Keratinocyte (primary cell): ENCODE results near the gene MND1. TPM values are rescaled to one million over a fixed set of nuclear protein-coding genes. Genes with fewer than 3 reads are reported as not detected.

Source experiments
- DNase-seq: peaks from one replicate; pipeline ENCODE4 v3.0.0-alpha.2; 2011; ENCODE audit warnings: low read depth, missing footprints, low spot score
- FAIRE-seq: peaks from 2 replicates; lab custom pipeline; 2011; peaks lifted over from hg19 to GRCh38; lab: Jason Lieb, UNC
- H2AFZ ChIP-seq: 2 replicates; pipeline ENCODE4 v1.6.0; 2012; ENCODE audit warnings: low read length, control low read depth, inconsistent platforms; ENCODE audit not compliant: control insufficient read depth
- H3K27ac ChIP-seq: 2 replicates; pipeline ENCODE4 v1.5.1; 2011; ENCODE audit warnings: low read length; ENCODE audit not compliant: control insufficient read depth, insufficient read depth
- H3K27me3 ChIP-seq: 3 replicates; pipeline ENCODE4 v1.6.0; 2011; ENCODE audit warnings: low read length; ENCODE audit not compliant: control insufficient read depth, insufficient read depth; ENCODE audit errors: extremely low read depth
- H3K36me3 ChIP-seq, 2 experiments: 2 replicates in 1 of 2; 3 replicates in 1 of 2; pipeline ENCODE4 v1.5.1; 2011; ENCODE audit warnings: low read length in 2 of 2, mild to moderate bottlenecking in 1 of 2; ENCODE audit not compliant: control insufficient read depth in 2 of 2, insufficient read depth in 2 of 2; ENCODE audit errors: extremely low read depth in 1 of 2
- H3K4me1 ChIP-seq: 3 replicates; pipeline ENCODE4 v1.5.1; 2011; ENCODE audit warnings: low read length; ENCODE audit not compliant: control insufficient read depth, insufficient read depth; ENCODE audit errors: extremely low read depth
- H3K4me2 ChIP-seq: 3 replicates; pipeline ENCODE4 v1.6.0; 2011; ENCODE audit warnings: low read depth, low read length; ENCODE audit not compliant: control insufficient read depth, insufficient read depth; ENCODE audit errors: extremely low read depth
- H3K4me3 ChIP-seq, 3 experiments: fragments of 200-600 bp in 1 of 3; sonication (generic) in 1 of 3; 2 replicates in 2 of 3; 3 replicates in 1 of 3; pipeline ENCODE4 v1.5.1; 2011 to 2016; ENCODE audit warnings: low read length in 3 of 3, mild to moderate bottlenecking in 3 of 3, control low read depth in 2 of 3, inconsistent platforms in 1 of 3, low read depth in 1 of 3, mixed read lengths in 1 of 3, mixed run types in 1 of 3, moderate library complexity in 1 of 3; ENCODE audit not compliant: control insufficient read depth in 2 of 3, insufficient read depth in 2 of 3; ENCODE audit errors: extremely low read depth in 1 of 3
- H3K79me2 ChIP-seq: 2 replicates; pipeline ENCODE4 v1.6.0; 2012; ENCODE audit warnings: low read length; ENCODE audit not compliant: control insufficient read depth, insufficient read depth
- H3K9ac ChIP-seq: 3 replicates; pipeline ENCODE4 v1.6.0; 2011; ENCODE audit warnings: low read length; ENCODE audit not compliant: control insufficient read depth, insufficient read depth; ENCODE audit errors: extremely low read depth
- H3K9me1 ChIP-seq: 3 replicates; pipeline ENCODE4 v1.6.0; 2011; ENCODE audit warnings: low read length; ENCODE audit not compliant: control insufficient read depth, insufficient read depth; ENCODE audit errors: extremely low read depth
- H3K9me3 ChIP-seq: 2 replicates; pipeline ENCODE4 v1.5.1; 2012; ENCODE audit warnings: low read depth, low read length; ENCODE audit not compliant: control insufficient read depth
- H4K20me1 ChIP-seq: 3 replicates; pipeline ENCODE4 v1.6.0; 2011; ENCODE audit warnings: low read length; ENCODE audit not compliant: control insufficient read depth, insufficient read depth; ENCODE audit errors: extremely low read depth
- CTCF ChIP-seq, 3 experiments: IDR thresholded peaks in 1 of 3; conservative IDR thresholded peaks in 1 of 3; optimal IDR thresholded peaks in 1 of 3; 2 replicates in 2 of 3; 3 replicates in 1 of 3; pipeline versions ENCODE3 to v1.5.1; 2011; ENCODE audit warnings: low read length in 3 of 3, mild to moderate bottlenecking in 3 of 3, moderate library complexity in 2 of 3, control low read depth in 1 of 3, inconsistent platforms in 1 of 3; ENCODE audit not compliant: insufficient read depth in 2 of 3; ENCODE audit errors: extremely low read depth in 1 of 3
- EZH2 ChIP-seq: IDR thresholded peaks from one replicate; pipeline ENCODE4 v1.6.1; 2012; ENCODE audit warnings: inconsistent platforms, mild to moderate bottlenecking, low read length, moderate library complexity
- dilution Hi-C: fragments of 300-500 bp; cut with MboI; formaldehyde crosslinking; loops from one replicate; pipeline ENCODE4 v1.7.0; 2020; ENCODE audit warnings: low sequenced_read_pairs; ENCODE audit not compliant: extremely low pct_ligation_motif_present
- polyA plus RNA-seq, 5 experiments: library from polyadenylated mRNA; depleted of rRNA in 3 of 5; stranded (reverse) in 3 of 5; stranded (forward) in 1 of 5; unstranded in 1 of 5; fragments of >200 nt; gene quantifications; 1 replicate in 1 of 5; 2 replicates in 3 of 5; 3 replicates in 1 of 5; pipeline versions ENCODE4 v1.2.1 to v1.2.3, GENCODE V29; 2011 to 2012; ENCODE audit warnings: missing spikeins in 2 of 5, low read depth in 1 of 5, low replicate concordance in 1 of 5

The MND1 gene
- polyA plus RNA-seq, 1 donor (not counting 4 experiments of a cell fraction or from before 2014, with no cell fraction given), result 4.9 TPM

- Histone ChIP-seq H3K4me1 (peaks cover 8% of the 10 kb centered on the region), H3K27ac (no peak overlapping the region), H3K79me2 (peaks cover 12% of the 10 kb centered on the region), H3K27me3 (no peaks in the 10 kb centered on the region), H3K9me3 (no peaks in the 10 kb centered on the region), H3K4me2 (no peak overlapping the region), H4K20me1 (no peaks in the 10 kb centered on the region), H3K36me3 (no peaks in the 10 kb centered on the region), H3K4me3 (no peak overlapping the region), H2AFZ (no peak overlapping the region), H3K9ac (no peak overlapping the region), H3K9me1 (no peaks in the 10 kb centered on the region)
- TF ChIP-seq EZH2 (no peak), CTCF (optimal IDR thresholded peaks at IDR 0.05 in 1 of 3, IDR thresholded peaks at IDR 0.05 in 1 of 3, conservative IDR thresholded peaks at IDR 0.05 in 1 of 3; ENCODE audit: extremely low read depth in 1 of 3, insufficient read depth in 2 of 3, low read length in 3 of 3) (no peak)
- DNase-seq (no peak), FAIRE-seq (no peak)
- dilution Hi-C loops, result no loop called here
These were observed 3.5 kb downstream of the MND1 start for GRCh38 chr4:153348006-153348405.

- Histone ChIP-seq H4K20me1 (no peaks in the 10 kb centered on the region), H3K9ac (no peak overlapping the region), H3K4me2 (no peak overlapping the region), H3K9me3 (no peaks in the 10 kb centered on the region), H3K9me1 (no peaks in the 10 kb centered on the region), H3K36me3 (no peaks in the 10 kb centered on the region), H3K4me3 (no peak overlapping the region), H3K27me3 (no peaks in the 10 kb centered on the region), H3K27ac (no peak overlapping the region), H3K4me1 (peaks cover 5% of the 10 kb centered on the region), H3K79me2 (peaks cover 12% of the 10 kb centered on the region), H2AFZ (no peak overlapping the region)
- DNase-seq (no peak), FAIRE-seq (no peak)
- dilution Hi-C loops, result no loop called here
- TF ChIP-seq EZH2 (no peak), CTCF (optimal IDR thresholded peaks at IDR 0.05 in 1 of 3, IDR thresholded peaks at IDR 0.05 in 1 of 3, conservative IDR thresholded peaks at IDR 0.05 in 1 of 3; ENCODE audit: extremely low read depth in 1 of 3, insufficient read depth in 2 of 3, low read length in 3 of 3) (no peak)
These were observed 4.8 kb downstream of the MND1 start for GRCh38 chr4:153349206-153349805.
